ENCODE data around the gene SPC24.

SPC24 gene
- 0.52 to 1.6 (median 0.97) reads per million in 3 donors for total RNA-seq

GRCh38 chr19:11155373-11156120, at the start of gene SPC24:
SPC24 (minus strand) TSS chr19:11155782; CDS start chr19:11155776, 6 bp downstream.
- peak; percentile 77 to 88 (median 83) for DNase-seq
- Histone ChIP-seq H3K4me1 (ENCODE audit: control insufficient read depth, insufficient read depth, low read length, poor library complexity, severe bottlenecking) (peaks cover 14% of the 10 kb centered on the region), H3K27ac (ENCODE audit: insufficient read depth, low read length, poor library complexity, severe bottlenecking) (peak within 1 kb of the TSS; percentile 12), H3K9me3 (ENCODE audit: control insufficient read depth, low read length) (no peaks in the 10 kb centered on the region), H3K36me3 (ENCODE audit: control insufficient read depth, insufficient read depth, low read length) (no peaks in the 10 kb centered on the region), H3K27me3 (replicated peaks; ENCODE audit: control insufficient read depth, insufficient read depth, low read length, poor library complexity, severe bottlenecking) (no peaks in the 10 kb centered on the region), H3K4me3 (ENCODE audit: insufficient read depth, low read depth, low read length, poor library complexity, severe bottlenecking) (peak within 1 kb of the TSS; percentile 55)

- H3K4me1 ChIP-seq (ENCODE audit: control insufficient read depth, insufficient read depth, low read length, poor library complexity, severe bottlenecking) = no peaks in the 10 kb centered on the region
- no peaks in the 10 kb centered on the region for H3K27me3 ChIP-seq (replicated peaks; ENCODE audit: control insufficient read depth, insufficient read depth, low read length, poor library complexity, severe bottlenecking)
- no peak overlapping the region for H3K4me3 ChIP-seq (ENCODE audit: insufficient read depth, low read depth, low read length, poor library complexity, severe bottlenecking)
- no peak overlapping the region for H3K27ac ChIP-seq (ENCODE audit: insufficient read depth, low read length, poor library complexity, severe bottlenecking)
- H3K36me3 ChIP-seq (ENCODE audit: control insufficient read depth, insufficient read depth, low read length) = no peaks in the 10 kb centered on the region
- no peaks in the 10 kb centered on the region for H3K9me3 ChIP-seq (ENCODE audit: control insufficient read depth, low read length)
- no peak for DNase-seq
Observed at GRCh38 chr19:11204943-11205349, 49.4 kb upstream of the SPC24 start.

- no peaks in the 10 kb centered on the region for H3K27me3 ChIP-seq (replicated peaks; ENCODE audit: control insufficient read depth, insufficient read depth, low read length, poor library complexity, severe bottlenecking)
- no peak for DNase-seq
- no peaks in the 10 kb centered on the region for H3K4me1 ChIP-seq (ENCODE audit: control insufficient read depth, insufficient read depth, low read length, poor library complexity, severe bottlenecking)
- no peak overlapping the region for H3K27ac ChIP-seq (ENCODE audit: insufficient read depth, low read length, poor library complexity, severe bottlenecking)
- H3K9me3 ChIP-seq (ENCODE audit: control insufficient read depth, low read length) = no peaks in the 10 kb centered on the region
- no peak overlapping the region for H3K4me3 ChIP-seq (ENCODE audit: insufficient read depth, low read depth, low read length, poor library complexity, severe bottlenecking)
- H3K36me3 ChIP-seq (ENCODE audit: control insufficient read depth, insufficient read depth, low read length) = no peaks in the 10 kb centered on the region
Observed at GRCh38 chr19:11204076-11204602, 48.6 kb upstream of the SPC24 start.

GRCh38 chr19:11203194-11204075, 47.9 kb upstream of the SPC24 start:
- Histone ChIP-seq H3K4me3 (ENCODE audit: insufficient read depth, low read depth, low read length, poor library complexity, severe bottlenecking) (no peak overlapping the region), H3K4me1 (ENCODE audit: control insufficient read depth, insufficient read depth, low read length, poor library complexity, severe bottlenecking) (no peaks in the 10 kb centered on the region), H3K27me3 (replicated peaks; ENCODE audit: control insufficient read depth, insufficient read depth, low read length, poor library complexity, severe bottlenecking) (no peaks in the 10 kb centered on the region), H3K9me3 (ENCODE audit: control insufficient read depth, low read length) (no peaks in the 10 kb centered on the region), H3K27ac (ENCODE audit: insufficient read depth, low read length, poor library complexity, severe bottlenecking) (no peak overlapping the region), H3K36me3 (ENCODE audit: control insufficient read depth, insufficient read depth, low read length) (no peaks in the 10 kb centered on the region)
- peak in 1 of 3 donors; percentile 21 for DNase-seq

GRCh38 chr19:11202488-11203193, 47.1 kb upstream of the SPC24 start:
- Histone ChIP-seq H3K4me3 (ENCODE audit: insufficient read depth, low read depth, low read length, poor library complexity, severe bottlenecking) (no peak overlapping the region), H3K27ac (ENCODE audit: insufficient read depth, low read length, poor library complexity, severe bottlenecking) (no peak overlapping the region), H3K9me3 (ENCODE audit: control insufficient read depth, low read length) (no peaks in the 10 kb centered on the region), H3K27me3 (replicated peaks; ENCODE audit: control insufficient read depth, insufficient read depth, low read length, poor library complexity, severe bottlenecking) (no peaks in the 10 kb centered on the region), H3K36me3 (ENCODE audit: control insufficient read depth, insufficient read depth, low read length) (no peaks in the 10 kb centered on the region), H3K4me1 (ENCODE audit: control insufficient read depth, insufficient read depth, low read length, poor library complexity, severe bottlenecking) (no peaks in the 10 kb centered on the region)
- DNase-seq = no peak

GRCh38 chr19:11201791-11202190, 46.2 kb upstream of the SPC24 start:
- Histone ChIP-seq H3K4me1 (ENCODE audit: control insufficient read depth, insufficient read depth, low read length, poor library complexity, severe bottlenecking) (peaks cover 3% of the 10 kb centered on the region), H3K36me3 (ENCODE audit: control insufficient read depth, insufficient read depth, low read length) (no peaks in the 10 kb centered on the region), H3K27ac (ENCODE audit: insufficient read depth, low read length, poor library complexity, severe bottlenecking) (no peak overlapping the region), H3K27me3 (replicated peaks; ENCODE audit: control insufficient read depth, insufficient read depth, low read length, poor library complexity, severe bottlenecking) (no peaks in the 10 kb centered on the region), H3K9me3 (ENCODE audit: control insufficient read depth, low read length) (no peaks in the 10 kb centered on the region), H3K4me3 (ENCODE audit: insufficient read depth, low read depth, low read length, poor library complexity, severe bottlenecking) (no peak overlapping the region)
- no peak for DNase-seq

GRCh38 chr19:11200931-11201330, 45.3 kb upstream of the SPC24 start:
- no peak for DNase-seq
- no peaks in the 10 kb centered on the region for H3K27me3 ChIP-seq (replicated peaks; ENCODE audit: control insufficient read depth, insufficient read depth, low read length, poor library complexity, severe bottlenecking)
- H3K4me3 ChIP-seq (ENCODE audit: insufficient read depth, low read depth, low read length, poor library complexity, severe bottlenecking) = no peak overlapping the region
- H3K36me3 ChIP-seq (ENCODE audit: control insufficient read depth, insufficient read depth, low read length) = no peaks in the 10 kb centered on the region
- no peak overlapping the region for H3K27ac ChIP-seq (ENCODE audit: insufficient read depth, low read length, poor library complexity, severe bottlenecking)
- peaks cover 6% of the 10 kb centered on the region for H3K4me1 ChIP-seq (ENCODE audit: control insufficient read depth, insufficient read depth, low read length, poor library complexity, severe bottlenecking)
- H3K9me3 ChIP-seq (ENCODE audit: control insufficient read depth, low read length) = no peaks in the 10 kb centered on the region

GRCh38 chr19:11200015-11200574, 44.5 kb upstream of the SPC24 start:
- Histone ChIP-seq H3K9me3 (ENCODE audit: control insufficient read depth, low read length) (no peaks in the 10 kb centered on the region), H3K27me3 (replicated peaks; ENCODE audit: control insufficient read depth, insufficient read depth, low read length, poor library complexity, severe bottlenecking) (no peaks in the 10 kb centered on the region), H3K27ac (ENCODE audit: insufficient read depth, low read length, poor library complexity, severe bottlenecking) (no peak overlapping the region), H3K4me1 (ENCODE audit: control insufficient read depth, insufficient read depth, low read length, poor library complexity, severe bottlenecking) (peaks cover 10% of the 10 kb centered on the region), H3K36me3 (ENCODE audit: control insufficient read depth, insufficient read depth, low read length) (no peaks in the 10 kb centered on the region), H3K4me3 (ENCODE audit: insufficient read depth, low read depth, low read length, poor library complexity, severe bottlenecking) (no peak overlapping the region)
- no peak for DNase-seq

- H3K4me3 ChIP-seq (ENCODE audit: insufficient read depth, low read depth, low read length, poor library complexity, severe bottlenecking) = no peak overlapping the region
- H3K4me1 ChIP-seq (ENCODE audit: control insufficient read depth, insufficient read depth, low read length, poor library complexity, severe bottlenecking) = peaks cover 12% of the 10 kb centered on the region
Observed at GRCh38 chr19:11199517-11199916, 43.9 kb upstream of the SPC24 start.

More at GRCh38 chr19:11199517-11199916, 43.9 kb upstream of the SPC24 start:
- no peaks in the 10 kb centered on the region for H3K9me3 ChIP-seq (ENCODE audit: control insufficient read depth, low read length)
- DNase-seq = no peak
- H3K27ac ChIP-seq (ENCODE audit: insufficient read depth, low read length, poor library complexity, severe bottlenecking) = no peak overlapping the region
- H3K36me3 ChIP-seq (ENCODE audit: control insufficient read depth, insufficient read depth, low read length) = no peaks in the 10 kb centered on the region
- no peaks in the 10 kb centered on the region for H3K27me3 ChIP-seq (replicated peaks; ENCODE audit: control insufficient read depth, insufficient read depth, low read length, poor library complexity, severe bottlenecking)

Measured in effector memory CD4-positive, alpha-beta T cell (primary cell).